DOHH2 (cell line): ENCODE data around the gene CDH4.

Experiments used
- H3F3A ChIP-seq: fragments of 200-600 bp; sonication (generic), shearing (Covaris generic); 2 replicates; pipeline ENCODE4 v1.6.0; 2016; ENCODE audit warnings: antibody characterized with exemption, mild to moderate bottlenecking; ENCODE audit not compliant: control insufficient read depth, insufficient read depth
- H3K27ac ChIP-seq: fragments of 200-600 bp; sonication (generic); 2 replicates; pipeline ENCODE4 v1.5.1; 2014; ENCODE audit warnings: low read depth, mild to moderate bottlenecking, low read length, moderate library complexity
- H3K27me3 ChIP-seq: fragments of 200-600 bp; sonication (generic); 2 replicates; pipeline ENCODE4 v1.6.1; 2014; ENCODE audit warnings: mild to moderate bottlenecking, low read length, mixed read lengths; ENCODE audit not compliant: control insufficient read depth
- H3K36me3 ChIP-seq: fragments of 200-600 bp; sonication (generic); 2 replicates; pipeline ENCODE4 v1.6.1; 2014; ENCODE audit warnings: mild to moderate bottlenecking, low read length, moderate library complexity, mixed read lengths; ENCODE audit not compliant: control insufficient read depth
- H3K4me1 ChIP-seq: fragments of 200-600 bp; sonication (generic); 2 replicates; pipeline ENCODE4 v1.6.1; 2014; ENCODE audit warnings: mild to moderate bottlenecking, low read length, mixed read lengths; ENCODE audit not compliant: control insufficient read depth
- H3K4me2 ChIP-seq: fragments of 200-600 bp; sonication (generic); 2 replicates; pipeline ENCODE4 v1.6.0; 2014; ENCODE audit warnings: mild to moderate bottlenecking, low read length, moderate library complexity
- H3K4me3 ChIP-seq: fragments of 200-600 bp; sonication (generic); 2 replicates; pipeline ENCODE4 v1.5.1; 2014; ENCODE audit warnings: mild to moderate bottlenecking, low read length, mixed read lengths
- H3K79me2 ChIP-seq: fragments of 200-600 bp; sonication (generic); 2 replicates; pipeline ENCODE4 v1.6.1; 2014; ENCODE audit warnings: mild to moderate bottlenecking, low read length, mixed read lengths; ENCODE audit not compliant: control insufficient read depth
- H3K9me2 ChIP-seq: fragments of 200-600 bp; sonication (generic); replicated peaks from 2 replicates; pipeline ENCODE4 v1.6.1; 2014; ENCODE audit warnings: mild to moderate bottlenecking, low read length, mixed read lengths; ENCODE audit not compliant: control insufficient read depth
- H3K9me3 ChIP-seq: fragments of 200-600 bp; sonication (generic); 2 replicates; pipeline ENCODE4 v1.6.1; 2014; ENCODE audit warnings: antibody characterized with exemption, low read length, mixed read lengths; ENCODE audit not compliant: control insufficient read depth, insufficient read depth
- H4K20me1 ChIP-seq: fragments of 200-600 bp; sonication (generic); 2 replicates; pipeline ENCODE4 v1.6.0; 2014; ENCODE audit warnings: low read depth, mild to moderate bottlenecking, antibody characterized with exemption, low read length, moderate library complexity; ENCODE audit not compliant: control insufficient read depth, insufficient read depth
- CTCF ChIP-seq: fragments of 200-600 bp; sonication (generic); IDR thresholded peaks from one replicate; pipeline ENCODE4 v1.5.1; 2014; ENCODE audit warnings: antibody characterized with exemption, mild to moderate bottlenecking, low read depth, low read length; ENCODE audit not compliant: poor library complexity, severe bottlenecking
- EZH2phosphoT487 ChIP-seq: fragments of 200-600 bp; sonication (generic); IDR thresholded peaks from 2 replicates; pipeline ENCODE4 v1.6.1; 2017; ENCODE audit warnings: borderline replicate concordance, mild to moderate bottlenecking, antibody characterized with exemption, low read length, moderate library complexity, mixed read lengths

The CDH4 gene

GRCh38 chr20:61938839-61939690 is 687.0 kb downstream of the CDH4 start:
- H3K4me2 ChIP-seq: no peak overlapping the region
- no peaks in the 10 kb centered on the region for H3K79me2 ChIP-seq

GRCh38 chr20:61939691-61940360 is 687.8 kb downstream of the CDH4 start:
- no peaks in the 10 kb centered on the region for H3K79me2 ChIP-seq

More at GRCh38 chr20:61938839-61939690, 687.0 kb downstream of the CDH4 start:
- Histone ChIP-seq H3K36me3 (no peaks in the 10 kb centered on the region), H3K9me3 (no peaks in the 10 kb centered on the region), H3K27ac (no peak overlapping the region), H3K9me2 (no peaks in the 10 kb centered on the region), H3K4me3 (no peak overlapping the region), H3K4me1 (no peaks in the 10 kb centered on the region), H3K27me3 (no peaks in the 10 kb centered on the region), H4K20me1 (no peaks in the 10 kb centered on the region), H3F3A (no peaks in the 10 kb centered on the region)
- no peak for TF ChIP-seq CTCF
- no peak for TF ChIP-seq EZH2phosphoT487

GRCh38 chr20:61940491-61940890 is 688.4 kb downstream of the CDH4 start:
- Histone ChIP-seq H3K4me2 (no peak overlapping the region), H3K4me3 (no peak overlapping the region), H3K79me2 (no peaks in the 10 kb centered on the region), H3K9me3 (no peaks in the 10 kb centered on the region), H4K20me1 (no peaks in the 10 kb centered on the region), H3F3A (no peaks in the 10 kb centered on the region), H3K4me1 (no peaks in the 10 kb centered on the region), H3K9me2 (no peaks in the 10 kb centered on the region), H3K27me3 (no peaks in the 10 kb centered on the region), H3K36me3 (no peaks in the 10 kb centered on the region), H3K27ac (no peak overlapping the region)
- TF ChIP-seq EZH2phosphoT487 (no peak), CTCF (no peak)

More at GRCh38 chr20:61939691-61940360, 687.8 kb downstream of the CDH4 start:
- Histone ChIP-seq H3K9me2 (no peaks in the 10 kb centered on the region), H3K9me3 (no peaks in the 10 kb centered on the region), H3K4me2 (no peak overlapping the region), H3K4me1 (no peaks in the 10 kb centered on the region), H3K4me3 (no peak overlapping the region), H3K27me3 (no peaks in the 10 kb centered on the region), H3K36me3 (no peaks in the 10 kb centered on the region), H3K27ac (no peak overlapping the region), H4K20me1 (no peaks in the 10 kb centered on the region), H3F3A (no peaks in the 10 kb centered on the region)
- TF ChIP-seq EZH2phosphoT487 (no peak), CTCF (no peak)
